Measurements from ENCODE around the gene VWC2. TPM values are rescaled to one million over a fixed set of nuclear protein-coding genes. Genes with fewer than 3 reads are reported as not detected.

The VWC2 gene
- polyA plus RNA-seq, 1 of the 3 experiments (the other 2 are of a cell fraction), result not detected

DNA sequence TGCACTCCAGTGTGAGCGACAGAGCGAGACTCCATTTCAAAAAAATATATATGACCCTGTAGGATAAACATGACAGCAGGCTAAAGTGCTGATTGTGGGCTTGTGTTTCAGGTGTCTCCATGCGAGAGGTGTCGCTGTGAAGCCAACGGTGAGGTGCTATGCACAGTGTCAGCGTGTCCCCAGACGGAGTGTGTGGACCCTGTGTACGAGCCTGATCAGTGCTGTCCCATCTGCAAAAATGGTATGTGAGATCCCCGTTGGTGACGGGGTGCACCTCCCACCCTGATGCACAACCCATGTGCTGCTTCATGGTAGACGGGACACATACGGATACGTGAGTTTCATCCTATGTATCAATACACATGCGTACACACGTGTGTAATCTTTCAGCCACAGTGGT is 29.2 kb downstream of the VWC2 start (continued):
- TF ChIP-seq, protein P1, sequence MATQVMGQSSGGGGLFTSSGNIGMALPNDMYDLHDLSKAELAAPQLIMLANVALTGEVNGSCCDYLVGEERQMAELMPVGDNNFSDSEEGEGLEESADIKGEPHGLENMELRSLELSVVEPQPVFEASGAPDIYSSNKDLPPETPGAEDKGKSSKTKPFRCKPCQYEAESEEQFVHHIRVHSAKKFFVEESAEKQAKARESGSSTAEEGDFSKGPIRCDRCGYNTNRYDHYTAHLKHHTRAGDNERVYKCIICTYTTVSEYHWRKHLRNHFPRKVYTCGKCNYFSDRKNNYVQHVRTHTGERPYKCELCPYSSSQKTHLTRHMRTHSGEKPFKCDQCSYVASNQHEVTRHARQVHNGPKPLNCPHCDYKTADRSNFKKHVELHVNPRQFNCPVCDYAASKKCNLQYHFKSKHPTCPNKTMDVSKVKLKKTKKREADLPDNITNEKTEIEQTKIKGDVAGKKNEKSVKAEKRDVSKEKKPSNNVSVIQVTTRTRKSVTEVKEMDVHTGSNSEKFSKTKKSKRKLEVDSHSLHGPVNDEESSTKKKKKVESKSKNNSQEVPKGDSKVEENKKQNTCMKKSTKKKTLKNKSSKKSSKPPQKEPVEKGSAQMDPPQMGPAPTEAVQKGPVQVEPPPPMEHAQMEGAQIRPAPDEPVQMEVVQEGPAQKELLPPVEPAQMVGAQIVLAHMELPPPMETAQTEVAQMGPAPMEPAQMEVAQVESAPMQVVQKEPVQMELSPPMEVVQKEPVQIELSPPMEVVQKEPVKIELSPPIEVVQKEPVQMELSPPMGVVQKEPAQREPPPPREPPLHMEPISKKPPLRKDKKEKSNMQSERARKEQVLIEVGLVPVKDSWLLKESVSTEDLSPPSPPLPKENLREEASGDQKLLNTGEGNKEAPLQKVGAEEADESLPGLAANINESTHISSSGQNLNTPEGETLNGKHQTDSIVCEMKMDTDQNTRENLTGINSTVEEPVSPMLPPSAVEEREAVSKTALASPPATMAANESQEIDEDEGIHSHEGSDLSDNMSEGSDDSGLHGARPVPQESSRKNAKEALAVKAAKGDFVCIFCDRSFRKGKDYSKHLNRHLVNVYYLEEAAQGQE (IDR thresholded peaks at IDR 0.05; ENCODE audit: low read depth, low read length), result no peak
- no peak for TF ChIP-seq FOXM1 (IDR thresholded peaks at IDR 0.05; ENCODE audit: low read depth)
- TF ChIP-seq JUND (IDR thresholded peaks at IDR 0.05), result no peak
- TF ChIP-seq FOXJ3 (CRISPR knock-in tag; IDR thresholded peaks at IDR 0.05), result no peak

DNA sequence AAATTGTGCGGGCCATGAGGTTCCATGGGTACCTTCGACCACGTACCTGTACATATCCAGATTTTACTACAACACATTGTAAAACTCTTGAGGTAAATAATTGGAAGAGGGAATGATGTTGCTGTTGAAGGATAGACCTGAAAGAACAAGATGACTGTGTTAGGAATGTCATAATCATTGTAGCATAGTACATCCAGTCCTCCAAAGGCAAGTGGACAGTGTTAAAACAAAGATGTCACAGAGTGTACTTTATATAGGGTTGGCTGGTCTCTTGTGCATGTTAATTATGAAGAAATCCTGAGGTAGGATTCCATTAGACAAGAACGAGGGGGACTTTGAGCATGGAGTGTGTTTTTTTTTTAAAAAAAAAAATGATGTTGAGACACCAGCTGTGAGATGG is 30.4 kb downstream of the VWC2 start:
- Histone ChIP-seq H3K79me2 (ENCODE audit: insufficient read depth) (no peaks in the 10 kb centered on the region), H3F3A (replicated peaks; ENCODE audit: insufficient read depth) (no peaks in the 10 kb centered on the region), H3K27ac (ENCODE audit: low read depth in 2 of 2, low read length in 1 of 2) (no peak overlapping the region), H3K36me3 (replicated peaks in 1 of 2; ENCODE audit: control insufficient read depth in 1 of 2, insufficient read depth in 2 of 2, low read length in 1 of 2) (no peaks in the 10 kb centered on the region), H3K4me3 (ENCODE audit: low read depth in 2 of 2, low read length in 1 of 2) (no peak overlapping the region), H3K4me1 (ENCODE audit: control insufficient read depth in 1 of 2, insufficient read depth in 2 of 2, low read depth in 1 of 2, low read length in 1 of 2) (no peaks in the 10 kb centered on the region), H3K9me2 (no peaks in the 10 kb centered on the region), H3K27me3 (ENCODE audit: insufficient read depth) (peaks cover 5% of the 10 kb centered on the region; the same call in 1 of the 2 replicates), H3K4me2 (no peak overlapping the region), H3K9ac (no peak overlapping the region), H2AFZ (ENCODE audit: low read depth) (no peak overlapping the region), H4K20me1 (ENCODE audit: insufficient read depth) (no peaks in the 10 kb centered on the region), H3K9me3 (no peaks in the 10 kb centered on the region)
- WGBS (ENCODE audit: low lambda C conversion rate), result 3% methylated on average over 4 of the region's 4 CpGs
- DNase-seq, result no peak
- TF ChIP-seq RFX5 (IDR thresholded peaks at IDR 0.05; ENCODE audit: low read length) (no peak), SMC3 (IDR thresholded peaks at IDR 0.05; ENCODE audit: low read depth, low read length) (no peak), JUND (IDR thresholded peaks at IDR 0.05) (no peak), TAF1 (IDR thresholded peaks at IDR 0.05; ENCODE audit: borderline replicate concordance, low read depth, low read length) (no peak), RAD21 (IDR thresholded peaks at IDR 0.05; ENCODE audit: low read length) (no peak), FOXJ3 (CRISPR knock-in tag; IDR thresholded peaks at IDR 0.05) (no peak), TEAD4 (IDR thresholded peaks at IDR 0.05; ENCODE audit: borderline replicate concordance, insufficient read depth) (no peak)
- CTCF ChIA-PET, result interaction anchor here (0.8 kb wide), 1 partner anchor 24 kb away, joined by 3 read pairs; no protein-coding TSS in a partner anchor
- POLR2A ChIA-PET, result no interaction called here

- Histone ChIP-seq H3K27ac (ENCODE audit: low read depth in 2 of 2, low read length in 1 of 2) (no peak overlapping the region), H4K20me1 (ENCODE audit: insufficient read depth) (no peaks in the 10 kb centered on the region), H3K27me3 (ENCODE audit: insufficient read depth) (peaks cover 5% of the 10 kb centered on the region; the same call in 1 of the 2 replicates), H3F3A (replicated peaks; ENCODE audit: insufficient read depth) (no peaks in the 10 kb centered on the region), H3K9me3 (no peaks in the 10 kb centered on the region), H3K9ac (no peak overlapping the region), H3K36me3 (replicated peaks in 1 of 2; ENCODE audit: control insufficient read depth in 1 of 2, insufficient read depth in 2 of 2, low read length in 1 of 2) (no peaks in the 10 kb centered on the region), H3K79me2 (ENCODE audit: insufficient read depth) (no peaks in the 10 kb centered on the region), H3K4me3 (ENCODE audit: low read depth in 2 of 2, low read length in 1 of 2) (no peak overlapping the region), H3K4me2 (no peak overlapping the region), H3K9me2 (no peaks in the 10 kb centered on the region), H3K4me1 (ENCODE audit: control insufficient read depth in 1 of 2, insufficient read depth in 2 of 2, low read depth in 1 of 2, low read length in 1 of 2) (no peaks in the 10 kb centered on the region), H2AFZ (ENCODE audit: low read depth) (no peak overlapping the region)
- WGBS (ENCODE audit: low lambda C conversion rate), result 2% methylated on average over 2 of the region's 2 CpGs
- CTCF ChIA-PET, result no interaction called here
- DNase-seq, result no peak
- POLR2A ChIA-PET, result no interaction called here
- TF ChIP-seq, protein P1 (IDR thresholded peaks at IDR 0.05; ENCODE audit: low read depth, low read length), result no peak
- TF ChIP-seq, protein P2, sequence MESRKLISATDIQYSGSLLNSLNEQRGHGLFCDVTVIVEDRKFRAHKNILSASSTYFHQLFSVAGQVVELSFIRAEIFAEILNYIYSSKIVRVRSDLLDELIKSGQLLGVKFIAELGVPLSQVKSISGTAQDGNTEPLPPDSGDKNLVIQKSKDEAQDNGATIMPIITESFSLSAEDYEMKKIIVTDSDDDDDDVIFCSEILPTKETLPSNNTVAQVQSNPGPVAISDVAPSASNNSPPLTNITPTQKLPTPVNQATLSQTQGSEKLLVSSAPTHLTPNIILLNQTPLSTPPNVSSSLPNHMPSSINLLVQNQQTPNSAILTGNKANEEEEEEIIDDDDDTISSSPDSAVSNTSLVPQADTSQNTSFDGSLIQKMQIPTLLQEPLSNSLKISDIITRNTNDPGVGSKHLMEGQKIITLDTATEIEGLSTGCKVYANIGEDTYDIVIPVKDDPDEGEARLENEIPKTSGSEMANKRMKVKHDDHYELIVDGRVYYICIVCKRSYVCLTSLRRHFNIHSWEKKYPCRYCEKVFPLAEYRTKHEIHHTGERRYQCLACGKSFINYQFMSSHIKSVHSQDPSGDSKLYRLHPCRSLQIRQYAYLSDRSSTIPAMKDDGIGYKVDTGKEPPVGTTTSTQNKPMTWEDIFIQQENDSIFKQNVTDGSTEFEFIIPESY (IDR thresholded peaks at IDR 0.05; ENCODE audit: borderline replicate concordance, low read depth), result no peak
- TF ChIP-seq USF2 (IDR thresholded peaks at IDR 0.05; ENCODE audit: borderline replicate concordance, low read depth, low read length) (no peak), EZH2phosphoT487 (IDR thresholded peaks at IDR 0.05; ENCODE audit: borderline replicate concordance, low read depth) (no peak), YY1 (IDR thresholded peaks at IDR 0.05; ENCODE audit: low read depth) (no peak), RXRA (IDR thresholded peaks at IDR 0.05; ENCODE audit: borderline replicate concordance, low read depth) (no peak)
These were observed 32.1 kb downstream of the VWC2 start for GRCh38 chr7:49805371-49806007.
